GM12878 (cell line): ENCODE results near the gene GPC6.

ENCODE experiments used
- ATF2 ChIP-seq: IDR thresholded peaks from 2 replicates; pipeline ENCODE4 v1.6.1; 2012; ENCODE audit warnings: low read length, inconsistent platforms
- CBX3 ChIP-seq: fragments of 200-600 bp; sonication (generic); IDR thresholded peaks from 2 replicates; pipeline ENCODE4 v1.6.1; 2016; ENCODE audit warnings: low read depth, borderline replicate concordance
- CTCF ChIP-seq, 3 experiments: IDR thresholded peaks in 2 of 3; conservative IDR thresholded peaks in 1 of 3; 2 replicates each; pipeline ENCODE4 v1.5.1; 2011; ENCODE audit warnings: low read depth in 3 of 3, low read length in 3 of 3, mild to moderate bottlenecking in 3 of 3, control low read depth in 2 of 3, moderate library complexity in 2 of 3, inconsistent platforms in 1 of 3, mixed read lengths in 1 of 3; ENCODE audit not compliant: control insufficient read depth in 2 of 3, insufficient read depth in 1 of 3; ENCODE audit errors: extremely low read depth in 1 of 3
- DPF2 ChIP-seq: fragments of 450-650 bp; IDR thresholded peaks from 2 replicates; pipeline ENCODE4 v1.6.1; 2017; ENCODE audit warnings: mild to moderate bottlenecking
- JUNB ChIP-seq: IDR thresholded peaks from 2 replicates; pipeline ENCODE4 v1.6.1; 2016; ENCODE audit warnings: antibody characterized with exemption, mild to moderate bottlenecking
- MAX ChIP-seq: IDR thresholded peaks from 2 replicates; pipeline ENCODE4 v1.6.1; 2012; ENCODE audit warnings: low read depth, low read length, improper control_type of control experiment
- MEF2B ChIP-seq: fragments of 450-650 bp; IDR thresholded peaks from 2 replicates; pipeline ENCODE4 v1.6.1; 2018; ENCODE audit warnings: mild to moderate bottlenecking, moderate library complexity; ENCODE audit not compliant: partially characterized antibody, poor library complexity, severe bottlenecking
- RAD21 ChIP-seq: IDR thresholded peaks from 2 replicates; pipeline ENCODE4 v1.6.1; 2011; ENCODE audit warnings: mild to moderate bottlenecking, low read depth, low read length, moderate library complexity; ENCODE audit not compliant: insufficient read depth
- ZNF207 ChIP-seq: fragments of 450-650 bp; IDR thresholded peaks from 2 replicates; pipeline ENCODE4 v1.6.1; 2014; ENCODE audit warnings: antibody characterized with exemption, mild to moderate bottlenecking, borderline replicate concordance
- TF ChIP-seq, protein P1 (sequence below): IDR thresholded peaks from 2 replicates; pipeline ENCODE4 v1.6.1; 2012; ENCODE audit warnings: low read depth, low read length, improper control_type of control experiment
- TF ChIP-seq, protein P2 (sequence below): fragments of 450-650 bp; formaldehyde crosslinking; IDR thresholded peaks from 2 replicates; pipeline ENCODE4 v1.4.0; 2020; ENCODE audit warnings: mild to moderate bottlenecking, moderate library complexity

GRCh38 chr13:94028234-94028633 lies 801.6 kb downstream of the GPC6 start:
- TF ChIP-seq RAD21 (no peak), ATF2 (no peak), MAX (no peak), CBX3 (no peak), MEF2B (no peak), ZNF207 (no peak), DPF2 (no peak), CTCF (IDR thresholded peaks at IDR 0.05 in 2 of 3, conservative IDR thresholded peaks at IDR 0.05 in 1 of 3; ENCODE audit: control insufficient read depth in 2 of 3, extremely low read depth in 1 of 3, insufficient read depth in 1 of 3, low read depth in 3 of 3, low read length in 3 of 3) (no peak), JUNB (no peak)
- TF ChIP-seq, protein P1, sequence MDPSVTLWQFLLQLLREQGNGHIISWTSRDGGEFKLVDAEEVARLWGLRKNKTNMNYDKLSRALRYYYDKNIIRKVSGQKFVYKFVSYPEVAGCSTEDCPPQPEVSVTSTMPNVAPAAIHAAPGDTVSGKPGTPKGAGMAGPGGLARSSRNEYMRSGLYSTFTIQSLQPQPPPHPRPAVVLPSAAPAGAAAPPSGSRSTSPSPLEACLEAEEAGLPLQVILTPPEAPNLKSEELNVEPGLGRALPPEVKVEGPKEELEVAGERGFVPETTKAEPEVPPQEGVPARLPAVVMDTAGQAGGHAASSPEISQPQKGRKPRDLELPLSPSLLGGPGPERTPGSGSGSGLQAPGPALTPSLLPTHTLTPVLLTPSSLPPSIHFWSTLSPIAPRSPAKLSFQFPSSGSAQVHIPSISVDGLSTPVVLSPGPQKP = no peak
- TF ChIP-seq, protein P2, sequence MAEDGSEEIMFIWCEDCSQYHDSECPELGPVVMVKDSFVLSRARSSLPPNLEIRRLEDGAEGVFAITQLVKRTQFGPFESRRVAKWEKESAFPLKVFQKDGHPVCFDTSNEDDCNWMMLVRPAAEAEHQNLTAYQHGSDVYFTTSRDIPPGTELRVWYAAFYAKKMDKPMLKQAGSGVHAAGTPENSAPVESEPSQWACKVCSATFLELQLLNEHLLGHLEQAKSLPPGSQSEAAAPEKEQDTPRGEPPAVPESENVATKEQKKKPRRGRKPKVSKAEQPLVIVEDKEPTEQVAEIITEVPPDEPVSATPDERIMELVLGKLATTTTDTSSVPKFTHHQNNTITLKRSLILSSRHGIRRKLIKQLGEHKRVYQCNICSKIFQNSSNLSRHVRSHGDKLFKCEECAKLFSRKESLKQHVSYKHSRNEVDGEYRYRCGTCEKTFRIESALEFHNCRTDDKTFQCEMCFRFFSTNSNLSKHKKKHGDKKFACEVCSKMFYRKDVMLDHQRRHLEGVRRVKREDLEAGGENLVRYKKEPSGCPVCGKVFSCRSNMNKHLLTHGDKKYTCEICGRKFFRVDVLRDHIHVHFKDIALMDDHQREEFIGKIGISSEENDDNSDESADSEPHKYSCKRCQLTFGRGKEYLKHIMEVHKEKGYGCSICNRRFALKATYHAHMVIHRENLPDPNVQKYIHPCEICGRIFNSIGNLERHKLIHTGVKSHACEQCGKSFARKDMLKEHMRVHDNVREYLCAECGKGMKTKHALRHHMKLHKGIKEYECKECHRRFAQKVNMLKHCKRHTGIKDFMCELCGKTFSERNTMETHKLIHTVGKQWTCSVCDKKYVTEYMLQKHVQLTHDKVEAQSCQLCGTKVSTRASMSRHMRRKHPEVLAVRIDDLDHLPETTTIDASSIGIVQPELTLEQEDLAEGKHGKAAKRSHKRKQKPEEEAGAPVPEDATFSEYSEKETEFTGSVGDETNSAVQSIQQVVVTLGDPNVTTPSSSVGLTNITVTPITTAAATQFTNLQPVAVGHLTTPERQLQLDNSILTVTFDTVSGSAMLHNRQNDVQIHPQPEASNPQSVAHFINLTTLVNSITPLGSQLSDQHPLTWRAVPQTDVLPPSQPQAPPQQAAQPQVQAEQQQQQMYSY (CRISPR knock-in tag) = no peak
